HepG2 (cell line): Measurements from ENCODE around the gene BEND4. TPM values are rescaled to one million over a fixed set of nuclear protein-coding genes. Genes with fewer than 3 reads are reported as not detected.

Experiments used
- ATAC-seq: fragments of 200-7000 bp; cut with Tn5 transposase; 3 replicates; pipeline ENCODE4 v1.9.1; 2020; ENCODE audit warnings: mild to moderate bottlenecking, moderate library complexity
- Bru-seq: library from RNA; stranded (reverse); fragments of 400-500 nt; gene quantifications from one replicate; lab custom pipeline; 2021; lab: Mats Ljungman, UMichigan
- BruChase-seq, 2 experiments: library from RNA; stranded (reverse); fragments of 400-500 nt; gene quantifications; one replicate each; lab custom pipeline; 2021; lab: Mats Ljungman, UMichigan
- BruUV-seq: library from RNA; stranded (reverse); fragments of 400-500 nt; replicated peaks from 2 replicates; lab custom pipeline; 2021; lab: Mats Ljungman, UMichigan
- CTCF ChIA-PET: fragments of 300-600 bp; formaldehyde crosslinking; extraction: SDS; loops from one replicate; lab custom pipeline; 2021; ENCODE audit warnings: low total read pairs, inconsistent platforms, low intra/inter-chr PET ratio; lab: Yijun Ruan, JAX
- POLR2A ChIA-PET: fragments of 350-600 bp; sonication (Branson Sonifier 250); formaldehyde crosslinking; loops from one replicate; lab custom pipeline; 2020; ENCODE audit warnings: antibody characterized with exemption, inconsistent platforms; lab: Yijun Ruan, JAX
- DNase-seq: peaks from one replicate; pipeline ENCODE4 v3.0.0-alpha.2; 2015; ENCODE audit warnings: low spot score
- FAIRE-seq: peaks from 3 replicates; lab custom pipeline; 2011; peaks lifted over from hg19 to GRCh38; lab: Jason Lieb, UNC
- H2AFZ ChIP-seq: one replicate; pipeline ENCODE4 v1.6.1; 2011; ENCODE audit warnings: low read length, inconsistent platforms
- H3K27ac ChIP-seq: fragments of 300-600 bp; 3 replicates; pipeline ENCODE4 v1.8.0; 2011; ENCODE audit warnings: mixed run types, mild to moderate bottlenecking, mixed read lengths, low read length, inconsistent platforms; ENCODE audit not compliant: insufficient read depth; ENCODE audit errors: extremely low read length
- H3K27me3 ChIP-seq, 2 experiments: fragments of 200-600 bp in 1 of 2; 2 replicates in 1 of 2; 3 replicates in 1 of 2; pipeline versions ENCODE4 v1.6.0 to v1.8.0; 2011; ENCODE audit warnings: low read length in 2 of 2, mild to moderate bottlenecking in 2 of 2, moderate library complexity in 2 of 2, inconsistent platforms in 1 of 2; ENCODE audit not compliant: insufficient read depth in 2 of 2, control insufficient read depth in 1 of 2
- H3K36me3 ChIP-seq, 2 experiments: fragments of 200-600 bp in 1 of 2; replicated peaks in 1 of 2; 2 replicates in 1 of 2; 3 replicates in 1 of 2; pipeline versions ENCODE4 v1.5.1 to v1.8.0; 2011; ENCODE audit warnings: low read length in 2 of 2, inconsistent platforms in 1 of 2; ENCODE audit not compliant: insufficient read depth in 2 of 2, control insufficient read depth in 1 of 2
- H3K4me1 ChIP-seq: 2 replicates; pipeline ENCODE4 v1.5.1; 2012; ENCODE audit warnings: low read length, inconsistent platforms; ENCODE audit not compliant: insufficient read depth
- H3K4me2 ChIP-seq: 2 replicates; pipeline ENCODE4 v1.6.0; 2011; ENCODE audit warnings: low read depth, low read length, inconsistent platforms
- H3K4me3 ChIP-seq, 3 experiments: fragments of 200-600 bp in 1 of 3; sonication (generic), shearing (Covaris generic) in 1 of 3; replicated peaks in 1 of 3; 2 replicates each; pipeline ENCODE4 v1.5.1; 2011 to 2016; ENCODE audit warnings: low read length in 3 of 3, inconsistent platforms in 2 of 3, low read depth in 2 of 3, mild to moderate bottlenecking in 2 of 3, control low read depth in 1 of 3, mixed read lengths in 1 of 3; ENCODE audit not compliant: insufficient read depth in 1 of 3
- H3K79me2 ChIP-seq: one replicate; pipeline ENCODE4 v1.6.1; 2011; ENCODE audit warnings: low read length, inconsistent platforms; ENCODE audit not compliant: insufficient read depth
- H3K9ac ChIP-seq: 2 replicates; pipeline ENCODE4 v1.6.0; 2011; ENCODE audit warnings: mild to moderate bottlenecking, low read depth, low read length, inconsistent platforms; ENCODE audit not compliant: insufficient read depth
- H3K9me3 ChIP-seq: 2 replicates; pipeline ENCODE4 v1.5.1; 2012; ENCODE audit warnings: mild to moderate bottlenecking, low read length
- H4K20me1 ChIP-seq: 2 replicates; pipeline ENCODE4 v1.6.0; 2011; ENCODE audit warnings: inconsistent platforms, mild to moderate bottlenecking, low read length, moderate library complexity; ENCODE audit not compliant: insufficient read depth
- JARID2 ChIP-seq: sonication (generic); formaldehyde crosslinking; IDR thresholded peaks from 2 replicates; pipeline ENCODE4 v1.8.1; 2023; ENCODE audit warnings: missing genetic modification reagents, inconsistent platforms; ENCODE audit not compliant: insufficient replicate concordance
- REPIN1 ChIP-seq: sonication (generic); formaldehyde crosslinking; IDR thresholded peaks from 2 replicates; pipeline ENCODE4 v1.8.0; 2022; ENCODE audit warnings: missing genetic modification reagents, low read depth, mild to moderate bottlenecking, borderline replicate concordance
- SPEN ChIP-seq: sonication (generic); formaldehyde crosslinking; IDR thresholded peaks from 2 replicates; pipeline ENCODE4 v1.5.1; 2020; ENCODE audit warnings: low read depth, mild to moderate bottlenecking, missing genetic modification reagents
- ZBTB38 ChIP-seq: sonication (generic); formaldehyde crosslinking; IDR thresholded peaks from 2 replicates; pipeline ENCODE4 v1.5.1; 2020; ENCODE audit warnings: mild to moderate bottlenecking, missing genetic modification reagents
- ZNF629 ChIP-seq: sonication (generic); formaldehyde crosslinking; conservative IDR thresholded peaks from 2 replicates; pipeline ENCODE4 v1.5.0; 2020; ENCODE audit warnings: missing genetic modification reagents
- ZNF761 ChIP-seq: sonication (generic); formaldehyde crosslinking; conservative IDR thresholded peaks from 2 replicates; pipeline ENCODE4 v1.4.0; 2020; ENCODE audit warnings: mild to moderate bottlenecking, missing genetic modification reagents
- ZNF773 ChIP-seq: sonication (generic); formaldehyde crosslinking; IDR thresholded peaks from 2 replicates; pipeline ENCODE4 v1.4.0; 2020; ENCODE audit warnings: missing genetic modification reagents, borderline replicate concordance
- WGBS: methylation state at CpG from one replicate; pipeline ENCODE4 v1.1.6; 2017; ENCODE audit warnings: low lambda C conversion rate; 5-methylcytosine and 5-hydroxymethylcytosine counted together
- in situ Hi-C: cut with HindIII; loops from 2 replicates; pipeline ENCODE4 v1.10.0; 2017; ENCODE audit warnings: low pct_unique_long_range_greater_than_20kb; ENCODE audit not compliant: extremely low pct_ligation_motif_present
- intact Hi-C: fragments of 100-400 bp; cut with micrococcal nuclease; formaldehyde crosslinking; loops from one replicate; pipeline ENCODE4 v1.10.0; 2022; ENCODE audit not compliant: unreplicated experiment
- long read RNA-seq, 2 experiments: library from RNA in 1 of 2; library from polyadenylated mRNA in 1 of 2; stranded (forward) in 1 of 2; unstranded in 1 of 2; transcript quantifications; one replicate each; pipeline ENCODE4 v2.0.0, GENCODE V29; 2019 to 2022
- polyA minus RNA-seq, 3 experiments: library from RNA; depleted of rRNA, polyadenylated mRNA; stranded (reverse); fragments of >200 nt; gene quantifications; 2 replicates each; pipeline ENCODE4 v1.2.3, GENCODE V29; 2011; ENCODE audit warnings: low replicate concordance in 1 of 3
- polyA plus RNA-seq, 8 experiments: library from polyadenylated mRNA; depleted of rRNA in 3 of 8; stranded (reverse) in 7 of 8; unstranded in 1 of 8; fragments of >200 nt; fragmentation: Illumina TruSeq in 4 of 8; extraction: Trizol in 4 of 8; gene quantifications; 2 replicates each; pipeline versions ENCODE4 v1.2.1 to v1.2.3, GENCODE V29; 2011 to 2016; ENCODE audit warnings: low read depth in 4 of 8, missing spikeins in 1 of 8, mixed read lengths in 1 of 8; ENCODE audit not compliant: insufficient read depth in 1 of 8
- total RNA-seq, 5 experiments: library from RNA; depleted of rRNA; stranded (reverse); fragments of >200 nt; fragmentation: Illumina TruSeq; extraction: Trizol; gene quantifications; 2 replicates each; pipeline ENCODE4 v1.2.3, GENCODE V29; 2016; ENCODE audit warnings: low read depth in 1 of 5
- TF ChIP-seq, protein P1 (sequence below): sonication (generic); formaldehyde crosslinking; IDR thresholded peaks from 2 replicates; pipeline ENCODE4 v1.5.1; 2020; ENCODE audit warnings: missing genetic modification reagents, mild to moderate bottlenecking, borderline replicate concordance

The BEND4 gene
- total RNA-seq (2016; rRNA removed; fragmentation: Illumina TruSeq; extraction: Trizol) (not detected in 2 replicates), polyA plus RNA-seq (2011; rRNA removed) (not detected in 2 replicates), polyA minus RNA-seq (2011; rRNA and poly(A)+ RNA removed; ENCODE audit: low replicate concordance) (not detected in 2 replicates), Bru-seq, nascent RNA (not detected), BruChase-seq, experiment 1, labeled RNA remaining after a 6-hour chase (not detected), BruChase-seq, experiment 2, labeled RNA remaining after a 2-hour chase (not detected)
- total RNA-seq (2016; cell fraction: cytosol; rRNA removed; fragmentation: Illumina TruSeq; extraction: Trizol; ENCODE audit: low read depth), result not detected in 2 replicates
- not detected in 2 replicates for total RNA-seq (2016; cell fraction: insoluble cytoplasmic fraction; rRNA removed; fragmentation: Illumina TruSeq; extraction: Trizol)
- not detected in 2 replicates for total RNA-seq (2016; cell fraction: membrane; rRNA removed; fragmentation: Illumina TruSeq; extraction: Trizol)
- not detected in 2 replicates for total RNA-seq (2016; cell fraction: nucleus; rRNA removed; fragmentation: Illumina TruSeq; extraction: Trizol)
- polyA plus RNA-seq (2011; cell fraction: cytosol; rRNA removed), result not detected in 2 replicates
- not detected in 2 replicates for polyA plus RNA-seq (2011; cell fraction: nucleus; rRNA removed)
- polyA plus RNA-seq (2012), result not detected in 2 replicates
- polyA plus RNA-seq (2016; cell fraction: cytosol; fragmentation: Illumina TruSeq; extraction: Trizol; ENCODE audit: low read depth), result not detected in 2 replicates
- polyA plus RNA-seq (2016; cell fraction: insoluble cytoplasmic fraction; fragmentation: Illumina TruSeq; extraction: Trizol; ENCODE audit: low read depth), result not detected in 2 replicates
- polyA plus RNA-seq (2016; cell fraction: membrane; fragmentation: Illumina TruSeq; extraction: Trizol; ENCODE audit: low read depth), result not detected in 2 replicates
- polyA plus RNA-seq (2016; cell fraction: nucleus; fragmentation: Illumina TruSeq; extraction: Trizol; ENCODE audit: insufficient read depth, low read depth), result not detected in 2 replicates
- not detected in 2 replicates for polyA minus RNA-seq (2011; cell fraction: cytosol; rRNA and poly(A)+ RNA removed)
- polyA minus RNA-seq (2011; cell fraction: nucleus; rRNA and poly(A)+ RNA removed), result not detected in 2 replicates
- long read RNA-seq, experiment 1, result 0 reads
- long read RNA-seq, experiment 2, result 0 reads

DNA sequence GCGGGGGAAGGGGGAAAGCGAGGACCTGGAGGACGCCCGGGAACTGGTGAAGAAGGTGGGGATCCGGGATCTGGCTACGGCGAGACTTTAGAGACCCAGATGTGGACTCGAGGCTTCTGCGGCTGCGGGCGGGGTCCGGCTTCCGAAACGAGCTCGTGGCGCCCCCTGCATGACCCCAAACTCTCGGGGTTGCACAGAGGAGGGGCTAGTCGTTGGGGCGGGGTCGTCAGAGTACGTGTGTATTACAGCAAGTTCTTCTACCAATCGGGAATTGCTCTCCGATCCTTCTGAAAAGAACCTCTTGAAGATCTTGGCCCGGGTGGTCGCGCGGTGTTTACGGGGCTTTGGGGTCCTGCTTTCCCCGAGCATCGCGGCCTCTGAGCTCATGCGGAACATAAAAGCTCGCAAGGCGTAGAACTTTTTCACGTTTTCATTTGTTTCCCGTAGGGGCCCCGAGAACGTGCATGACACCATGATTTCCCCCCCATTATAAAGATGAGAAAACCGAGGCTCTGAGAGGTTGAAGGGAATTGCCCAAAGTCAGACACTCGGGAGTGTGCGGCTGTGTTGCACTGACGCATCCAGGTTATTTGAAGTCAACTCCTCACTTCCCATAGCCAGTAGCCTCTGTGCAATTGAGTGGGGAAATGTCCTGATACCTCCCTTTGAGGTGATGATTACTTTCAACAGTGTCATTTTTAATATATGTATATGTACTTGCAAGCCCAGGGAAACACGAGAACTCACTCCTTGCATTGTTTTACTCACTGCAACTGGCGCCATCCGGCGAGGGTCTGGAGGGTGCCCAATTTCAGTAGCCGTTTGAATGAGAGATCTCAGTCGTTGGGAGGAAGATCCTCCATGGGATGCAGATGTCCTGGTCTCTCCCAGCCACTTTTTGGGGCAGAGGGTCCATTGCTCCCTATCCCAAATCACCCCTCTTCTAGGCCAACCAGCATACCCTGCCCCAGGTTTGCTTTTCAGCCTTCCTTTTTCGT is at the start of gene BEND4:
BEND4 (minus strand) TSS at position 149 of the 998 bp plus-strand sequence. CDS start 512 bp downstream, outside the sequence.
- no peak for DNase-seq
- ChIA-PET POLR2A (no interaction called here), CTCF (no interaction called here)
- Histone ChIP-seq H4K20me1 (no peaks in the 10 kb centered on the region), H3K9me3 (no peaks in the 10 kb centered on the region), H2AFZ (no peak within 1 kb of the TSS), H3K4me1 (no peaks in the 10 kb centered on the region), H3K4me3 (no peak within 1 kb of the TSS), H3K9ac (no peak within 1 kb of the TSS), H3K79me2 (no peaks in the 10 kb centered on the region), H3K4me2 (no peak within 1 kb of the TSS), H3K27me3 (no peaks in the 10 kb centered on the region; a peak in 1 of 5 replicates), H3K27ac (no peak within 1 kb of the TSS), H3K36me3 (no peaks in the 10 kb centered on the region)
- WGBS, result 50% methylated on average over 40 of the region's 49 CpGs
- no peak for FAIRE-seq
- in situ Hi-C loops, result no loop called here
- no peak for ATAC-seq
- intact Hi-C loops, result no loop called here
- TF ChIP-seq ZNF761 (CRISPR knock-in tag) (no peak), SPEN (no peak), JARID2 (CRISPR knock-in tag) (no peak), ZNF629 (0 out of 2 replicates have a peak, but pooled peaks have one; percentile 32), ZBTB38 (CRISPR knock-in tag) (no peak), REPIN1 (CRISPR knock-in tag) (no peak), ZNF773 (no peak)
- TF ChIP-seq, protein P1, sequence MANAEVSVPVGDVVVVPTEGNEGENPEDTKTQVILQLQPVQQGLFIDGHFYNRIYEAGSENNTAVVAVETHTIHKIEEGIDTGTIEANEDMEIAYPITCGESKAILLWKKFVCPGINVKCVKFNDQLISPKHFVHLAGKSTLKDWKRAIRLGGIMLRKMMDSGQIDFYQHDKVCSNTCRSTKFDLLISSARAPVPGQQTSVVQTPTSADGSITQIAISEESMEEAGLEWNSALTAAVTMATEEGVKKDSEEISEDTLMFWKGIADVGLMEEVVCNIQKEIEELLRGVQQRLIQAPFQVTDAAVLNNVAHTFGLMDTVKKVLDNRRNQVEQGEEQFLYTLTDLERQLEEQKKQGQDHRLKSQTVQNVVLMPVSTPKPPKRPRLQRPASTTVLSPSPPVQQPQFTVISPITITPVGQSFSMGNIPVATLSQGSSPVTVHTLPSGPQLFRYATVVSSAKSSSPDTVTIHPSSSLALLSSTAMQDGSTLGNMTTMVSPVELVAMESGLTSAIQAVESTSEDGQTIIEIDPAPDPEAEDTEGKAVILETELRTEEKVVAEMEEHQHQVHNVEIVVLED (CRISPR knock-in tag), result no peak
- no TSS peak for BruUV-seq
